Measurements from ENCODE around the gene COX15.

COX15 gene

DNA sequence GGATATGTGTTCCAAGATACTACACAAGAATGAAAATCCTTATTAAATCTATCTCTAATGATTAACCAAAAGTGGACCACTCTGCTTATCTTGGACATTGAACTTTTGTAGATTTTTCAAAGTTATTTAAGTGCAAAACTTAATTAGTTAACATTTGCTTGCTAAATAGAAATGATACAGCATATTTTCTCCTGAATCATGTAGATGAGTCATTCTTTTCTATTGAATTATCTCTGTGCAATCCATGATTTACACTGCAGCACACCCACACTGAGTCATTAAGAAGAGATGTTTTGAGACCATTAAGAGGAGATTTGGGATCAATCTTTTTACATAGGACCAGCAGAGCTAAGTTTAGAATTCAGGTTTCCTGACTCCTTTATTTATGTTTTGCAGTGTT lies 43.9 kb upstream of the COX15 start:
- Histone ChIP-seq H3K4me1 (ENCODE audit: control insufficient read depth, insufficient read depth, low read length) (peaks cover 13% of the 10 kb centered on the region), H3K36me3 (ENCODE audit: control insufficient read depth in 2 of 2, insufficient read depth in 1 of 2, low read length in 2 of 2) (no peaks in the 10 kb centered on the region), H3K27ac (ENCODE audit: extremely low read depth, low read depth, low read length) (no peak overlapping the region), H3K9me3 (ENCODE audit: control insufficient read depth, insufficient read depth, low read depth, low read length) (no peaks in the 10 kb centered on the region), H3K4me3 (ENCODE audit: low read depth, low read length) (no peak overlapping the region)
- POLR2A ChIA-PET, result interaction anchor here (1.0 kb wide), 1 partner anchor 44 kb away, joined by 3 read pairs; the partner anchor contains the start of genes COX15 and CUTC
- CTCF ChIA-PET, result interaction anchor here (0.6 kb wide), 2 partner anchors 530 to 740 kb away, joined by 4 to 5 read pairs; no protein-coding TSS in a partner anchor
- peak; percentile 15; the same call in 1 of the 2 replicates for TF ChIP-seq ZNF184 (tag by site-specific recombination; IDR thresholded peaks at IDR 0.05)
- TF ChIP-seq ZFHX2 (tag by site-specific recombination; conservative IDR thresholded peaks at IDR 0.05), result 0 out of 2 replicates have a peak, but pooled peaks have one; percentile 28
- no peak for TF ChIP-seq GLIS1 (tag by site-specific recombination; IDR thresholded peaks at IDR 0.05)
- TF ChIP-seq, protein P1, sequence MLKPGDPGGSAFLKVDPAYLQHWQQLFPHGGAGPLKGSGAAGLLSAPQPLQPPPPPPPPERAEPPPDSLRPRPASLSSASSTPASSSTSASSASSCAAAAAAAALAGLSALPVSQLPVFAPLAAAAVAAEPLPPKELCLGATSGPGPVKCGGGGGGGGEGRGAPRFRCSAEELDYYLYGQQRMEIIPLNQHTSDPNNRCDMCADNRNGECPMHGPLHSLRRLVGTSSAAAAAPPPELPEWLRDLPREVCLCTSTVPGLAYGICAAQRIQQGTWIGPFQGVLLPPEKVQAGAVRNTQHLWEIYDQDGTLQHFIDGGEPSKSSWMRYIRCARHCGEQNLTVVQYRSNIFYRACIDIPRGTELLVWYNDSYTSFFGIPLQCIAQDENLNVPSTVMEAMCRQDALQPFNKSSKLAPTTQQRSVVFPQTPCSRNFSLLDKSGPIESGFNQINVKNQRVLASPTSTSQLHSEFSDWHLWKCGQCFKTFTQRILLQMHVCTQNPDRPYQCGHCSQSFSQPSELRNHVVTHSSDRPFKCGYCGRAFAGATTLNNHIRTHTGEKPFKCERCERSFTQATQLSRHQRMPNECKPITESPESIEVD (tag by site-specific recombination; IDR thresholded peaks at IDR 0.05), result 0 out of 2 replicates have a peak, but pooled peaks have one; percentile 34
- TF ChIP-seq ZBTB17 (tag by site-specific recombination; IDR thresholded peaks at IDR 0.05), result peak; percentile 28; the same call in 1 of the 2 replicates
- TF ChIP-seq ZNF529 (tag by site-specific recombination; IDR thresholded peaks at IDR 0.05; ENCODE audit: insufficient replicate concordance), result no peak
- TF ChIP-seq SP3 (tag by site-specific recombination; IDR thresholded peaks at IDR 0.05), result peak; percentile 32; the same call in 1 of the 2 replicates
- peak; percentile 44; the same call in 1 of the 2 replicates for TF ChIP-seq SP7 (tag by site-specific recombination; IDR thresholded peaks at IDR 0.05)
- 0 out of 2 replicates have a peak, but pooled peaks have one; percentile 24 for TF ChIP-seq ZNF629 (tag by site-specific recombination; IDR thresholded peaks at IDR 0.05)
- TF ChIP-seq KLF10 (tag by site-specific recombination; IDR thresholded peaks at IDR 0.05), result peak; percentile 68
- 0 out of 2 replicates have a peak, but pooled peaks have one; percentile 29 for TF ChIP-seq PRDM1 (tag by site-specific recombination; IDR thresholded peaks at IDR 0.05)
- peak; percentile 35; the same call in 1 of the 2 replicates for TF ChIP-seq KLF8 (tag by site-specific recombination; IDR thresholded peaks at IDR 0.05)
- no peak for TF ChIP-seq ZNF558 (tag by site-specific recombination; IDR thresholded peaks at IDR 0.05)
- TF ChIP-seq ZNF660 (tag by site-specific recombination; IDR thresholded peaks at IDR 0.05), result peak; percentile 44; the same call in 1 of the 2 replicates

DNA sequence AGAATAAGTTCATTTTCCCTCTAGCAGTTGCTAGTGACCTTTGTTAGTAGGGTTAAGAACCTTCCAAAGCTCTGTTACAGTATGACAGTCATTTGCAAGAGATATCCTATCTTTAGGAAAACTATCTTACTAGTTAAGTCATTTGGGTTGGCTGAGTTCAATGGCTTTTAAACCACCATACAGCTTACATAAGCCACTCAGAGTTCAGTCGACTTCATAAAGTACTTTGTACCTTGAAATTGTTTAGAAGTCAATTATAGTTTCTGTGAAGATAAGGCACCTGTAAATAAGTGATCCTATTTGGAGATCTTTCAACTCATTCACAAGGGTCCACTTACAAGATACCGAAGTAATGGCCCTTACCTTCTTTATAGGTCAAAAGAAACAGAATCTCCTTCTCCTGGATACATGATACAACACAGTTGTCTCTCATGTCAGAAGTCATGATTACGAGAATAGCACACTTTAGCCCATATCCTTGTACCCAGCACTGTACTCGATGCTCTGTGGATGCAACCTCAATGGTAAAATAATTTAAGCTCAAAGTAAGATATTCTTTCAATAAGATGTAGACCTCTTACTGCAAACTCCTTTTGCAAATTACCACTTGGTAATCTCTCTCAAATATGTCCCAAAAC lies 38.6 kb upstream of the COX15 start:
- H3K27ac ChIP-seq (ENCODE audit: extremely low read depth, low read depth, low read length), result no peak overlapping the region
- H3K4me1 ChIP-seq (ENCODE audit: control insufficient read depth, insufficient read depth, low read length), result no peaks in the 10 kb centered on the region
- ChIA-PET POLR2A (no interaction called here), CTCF (interaction anchor here (0.5 to 0.7 kb wide), 3 partner anchors 285 to 1107 kb away, joined by 3 to 4 read pairs (median 3); no protein-coding TSS in a partner anchor)
- no peak overlapping the region for H3K4me3 ChIP-seq (ENCODE audit: low read depth, low read length)
- no peaks in the 10 kb centered on the region for H3K36me3 ChIP-seq (ENCODE audit: control insufficient read depth in 2 of 2, insufficient read depth in 1 of 2, low read length in 2 of 2)
- H3K9me3 ChIP-seq (ENCODE audit: control insufficient read depth, insufficient read depth, low read depth, low read length), result no peaks in the 10 kb centered on the region
- TF ChIP-seq, protein P2, sequence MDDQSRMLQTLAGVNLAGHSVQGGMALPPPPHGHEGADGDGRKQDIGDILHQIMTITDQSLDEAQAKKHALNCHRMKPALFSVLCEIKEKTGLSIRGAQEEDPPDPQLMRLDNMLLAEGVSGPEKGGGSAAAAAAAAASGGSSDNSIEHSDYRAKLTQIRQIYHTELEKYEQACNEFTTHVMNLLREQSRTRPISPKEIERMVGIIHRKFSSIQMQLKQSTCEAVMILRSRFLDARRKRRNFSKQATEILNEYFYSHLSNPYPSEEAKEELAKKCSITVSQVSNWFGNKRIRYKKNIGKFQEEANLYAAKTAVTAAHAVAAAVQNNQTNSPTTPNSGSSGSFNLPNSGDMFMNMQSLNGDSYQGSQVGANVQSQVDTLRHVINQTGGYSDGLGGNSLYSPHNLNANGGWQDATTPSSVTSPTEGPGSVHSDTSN (CRISPR knock-in tag; IDR thresholded peaks at IDR 0.05), result no peak
- no peak for TF ChIP-seq GLIS1 (tag by site-specific recombination; IDR thresholded peaks at IDR 0.05)
- no peak for TF ChIP-seq ZNF510 (tag by site-specific recombination; IDR thresholded peaks at IDR 0.05; ENCODE audit: insufficient replicate concordance)
- no peak for TF ChIP-seq GLIS2 (tag by site-specific recombination; IDR thresholded peaks at IDR 0.05)
- TF ChIP-seq ZNF747 (tag by site-specific recombination; IDR thresholded peaks at IDR 0.05), result no peak
- no peak for TF ChIP-seq EGR2 (tag by site-specific recombination; IDR thresholded peaks at IDR 0.05; ENCODE audit: low read depth)
- TF ChIP-seq ZNF548 (tag by site-specific recombination; IDR thresholded peaks at IDR 0.05), result no peak
- TF ChIP-seq, protein P3, sequence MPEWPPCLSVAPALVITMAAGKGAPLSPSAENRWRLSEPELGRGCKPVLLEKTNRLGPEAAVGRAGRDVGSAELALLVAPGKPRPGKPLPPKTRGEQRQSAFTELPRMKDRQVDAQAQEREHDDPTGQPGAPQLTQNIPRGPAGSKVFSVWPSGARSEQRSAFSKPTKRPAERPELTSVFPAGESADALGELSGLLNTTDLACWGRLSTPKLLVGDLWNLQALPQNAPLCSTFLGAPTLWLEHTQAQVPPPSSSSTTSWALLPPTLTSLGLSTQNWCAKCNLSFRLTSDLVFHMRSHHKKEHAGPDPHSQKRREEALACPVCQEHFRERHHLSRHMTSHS (tag by site-specific recombination; IDR thresholded peaks at IDR 0.05), result no peak
- TF ChIP-seq, protein P4, sequence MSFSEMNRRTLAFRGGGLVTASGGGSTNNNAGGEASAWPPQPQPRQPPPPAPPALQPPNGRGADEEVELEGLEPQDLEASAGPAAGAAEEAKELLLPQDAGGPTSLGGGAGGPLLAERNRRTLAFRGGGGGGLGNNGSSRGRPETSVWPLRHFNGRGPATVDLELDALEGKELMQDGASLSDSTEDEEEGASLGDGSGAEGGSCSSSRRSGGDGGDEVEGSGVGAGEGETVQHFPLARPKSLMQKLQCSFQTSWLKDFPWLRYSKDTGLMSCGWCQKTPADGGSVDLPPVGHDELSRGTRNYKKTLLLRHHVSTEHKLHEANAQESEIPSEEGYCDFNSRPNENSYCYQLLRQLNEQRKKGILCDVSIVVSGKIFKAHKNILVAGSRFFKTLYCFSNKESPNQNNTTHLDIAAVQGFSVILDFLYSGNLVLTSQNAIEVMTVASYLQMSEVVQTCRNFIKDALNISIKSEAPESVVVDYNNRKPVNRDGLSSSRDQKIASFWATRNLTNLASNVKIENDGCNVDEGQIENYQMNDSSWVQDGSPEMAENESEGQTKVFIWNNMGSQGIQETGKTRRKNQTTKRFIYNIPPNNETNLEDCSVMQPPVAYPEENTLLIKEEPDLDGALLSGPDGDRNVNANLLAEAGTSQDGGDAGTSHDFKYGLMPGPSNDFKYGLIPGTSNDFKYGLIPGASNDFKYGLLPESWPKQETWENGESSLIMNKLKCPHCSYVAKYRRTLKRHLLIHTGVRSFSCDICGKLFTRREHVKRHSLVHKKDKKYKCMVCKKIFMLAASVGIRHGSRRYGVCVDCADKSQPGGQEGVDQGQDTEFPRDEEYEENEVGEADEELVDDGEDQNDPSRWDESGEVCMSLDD (tag by site-specific recombination; IDR thresholded peaks at IDR 0.05), result no peak
- no peak for TF ChIP-seq ZNF830 (tag by site-specific recombination; IDR thresholded peaks at IDR 0.05; ENCODE audit: low read depth)
- TF ChIP-seq ZNF239 (tag by site-specific recombination; IDR thresholded peaks at IDR 0.05), result no peak
- TF ChIP-seq ZNF211 (tag by site-specific recombination; IDR thresholded peaks at IDR 0.05; ENCODE audit: low read depth), result no peak

Measured in HEK293 (cell line).